Body of pancreas (tissue), 4 donors: ENCODE measurements around the gene NSF.

ENCODE experiments used
- CTCF ChIP-seq, 7 experiments: fragments of 450-650 bp in 4 of 7; fragments of 200-600 bp in 3 of 7; sonication (generic) in 3 of 7; IDR thresholded peaks; one replicate each; pipeline ENCODE4 v1.5.1; 2016 to 2019; ENCODE audit warnings: antibody characterized with exemption in 7 of 7
- POLR2A ChIP-seq, 3 donors: fragments of 450-650 bp; IDR thresholded peaks; one replicate each; pipeline ENCODE4 v1.6.1; 2016; ENCODE audit warnings: antibody characterized with exemption in 3 of 3, mild to moderate bottlenecking in 2 of 3

GRCh38 chr17:46732754-46733398 is 142.4 kb downstream of the NSF start:
- TF ChIP-seq POLR2A (IDR thresholded peaks at IDR 0.05) = no peak
- no peak for TF ChIP-seq CTCF (IDR thresholded peaks at IDR 0.05)
